HG03439 (cell line): ENCODE results near the gene SLC7A11.
A peak's percentile ranks its signal among the peaks of the same experiment; 100 is the strongest.

Experiments used
- ATAC-seq: cut with Tn5 transposase; IDR thresholded peaks from one replicate; pipeline ENCODE4 v1.9.1; 2021; ENCODE audit warnings: mild to moderate bottlenecking, moderate library complexity; ENCODE audit not compliant: unreplicated experiment

The SLC7A11 gene

GRCh38 chr4:138242076-138242833, at the start of gene SLC7A11:
Gene SLC7A11, minus strand, starts transcription at chr4:138242349. Its CDS starts 280 bp downstream, at chr4:138242069.
- ATAC-seq, result peak; percentile 99

- ATAC-seq, result no peak
These were observed 49.3 kb upstream of the SLC7A11 start for GRCh38 chr4:138291431-138291830.

GRCh38 chr4:138290805-138291204, 48.7 kb upstream of the SLC7A11 start:
- ATAC-seq, result no peak

- ATAC-seq, result no peak
These were observed 37.1 kb upstream of the SLC7A11 start for GRCh38 chr4:138279286-138279685.

- ATAC-seq, result no peak
These were observed 35.0 kb upstream of the SLC7A11 start for GRCh38 chr4:138277133-138277532.

GRCh38 chr4:138275963-138276621, 33.9 kb upstream of the SLC7A11 start:
- ATAC-seq, result no peak

- ATAC-seq, result no peak
These were observed 33.1 kb upstream of the SLC7A11 start for GRCh38 chr4:138275216-138275615.

- ATAC-seq, result no peak
These were observed 27.0 kb upstream of the SLC7A11 start for GRCh38 chr4:138269175-138269574.

- no peak for ATAC-seq
These were observed 25.7 kb upstream of the SLC7A11 start for GRCh38 chr4:138267835-138268234.

- ATAC-seq, result no peak
These were observed 24.8 kb upstream of the SLC7A11 start for GRCh38 chr4:138266948-138267347.

- ATAC-seq, result no peak
These were observed 21.2 kb upstream of the SLC7A11 start for GRCh38 chr4:138263247-138263816.

GRCh38 chr4:138262469-138262868, 20.3 kb upstream of the SLC7A11 start:
- no peak for ATAC-seq

- ATAC-seq, result no peak
These were observed 19.9 kb upstream of the SLC7A11 start for GRCh38 chr4:138262030-138262429.

GRCh38 chr4:138259824-138260223, 17.7 kb upstream of the SLC7A11 start:
- ATAC-seq, result no peak

GRCh38 chr4:138259271-138259670, 17.1 kb upstream of the SLC7A11 start:
- no peak for ATAC-seq

GRCh38 chr4:138256608-138257007, 14.5 kb upstream of the SLC7A11 start:
- no peak for ATAC-seq

GRCh38 chr4:138255917-138256597, 13.9 kb upstream of the SLC7A11 start:
- ATAC-seq, result no peak

GRCh38 chr4:138252551-138252950, 10.4 kb upstream of the SLC7A11 start:
- ATAC-seq, result no peak

GRCh38 chr4:138251938-138252337, 9.8 kb upstream of the SLC7A11 start:
- no peak for ATAC-seq

- ATAC-seq, result no peak
These were observed 7.0 kb upstream of the SLC7A11 start for GRCh38 chr4:138249132-138249531.

GRCh38 chr4:138248058-138248457, 5.9 kb upstream of the SLC7A11 start:
- ATAC-seq, result no peak
